ENCODE data around the gene COLGALT1. TPM values are rescaled to one million over a fixed set of nuclear protein-coding genes. Genes with fewer than 3 reads are reported as not detected.

Gene COLGALT1
- total and polyA plus RNA-seq, 2 of the 8 experiments (the other 6 are each of a cell fraction or from before 2014, with no cell fraction given): 44.7 to 58.1 TPM

- H3K9ac ChIP-seq (replicated peaks in 1 of 4; ENCODE audit: extremely low read depth in 1 of 4, low read depth in 3 of 4, low read length in 3 of 4): no peak overlapping the region
- ChIA-PET CTCF (ENCODE audit: partially characterized antibody) (interaction anchor here (0.8 kb wide), 1 partner anchor 27 kb away, joined by 3 read pairs; no protein-coding TSS in a partner anchor), POLR2A (ENCODE audit: partially characterized antibody) (interaction anchor here (2.6 kb wide), 1 partner anchor 13 kb away, joined by 9 read pairs; no protein-coding TSS in a partner anchor)
- no peak overlapping the region for H3K18ac ChIP-seq (ENCODE audit: extremely low read depth, low read length)
- H2AFZ ChIP-seq (ENCODE audit: low read length): no peak overlapping the region
- H3K23me2 ChIP-seq (ENCODE audit: low read depth, low read length): peaks cover 20% of the 10 kb centered on the region; the same call in 1 of the 2 replicates
- H2BK15ac ChIP-seq (ENCODE audit: low read length): no peak overlapping the region
- no peak overlapping the region for H4K8ac ChIP-seq (ENCODE audit: extremely low read depth, insufficient read depth, low read length)
- H3K23ac ChIP-seq (ENCODE audit: insufficient read length): no peak overlapping the region
- no peak overlapping the region for H4K91ac ChIP-seq (replicated peaks; ENCODE audit: insufficient read length, low read length)
- no peaks in the 10 kb centered on the region; the same call in 1 of the 2 replicates for H3K79me1 ChIP-seq (ENCODE audit: low read depth, low read length)
- no peak overlapping the region for H3K4ac ChIP-seq (replicated peaks; ENCODE audit: insufficient read length, low read depth, low read length)
- no peaks in the 10 kb centered on the region for H3K4me1 ChIP-seq (replicated peaks in 1 of 4; ENCODE audit: control insufficient read depth in 3 of 4, insufficient read depth in 4 of 4, low read length in 3 of 4)
- no peaks in the 10 kb centered on the region for H3K79me2 ChIP-seq (ENCODE audit: control insufficient read depth in 1 of 2, insufficient read depth in 2 of 2, low read length in 2 of 2)
- H3K36me3 ChIP-seq (ENCODE audit: control insufficient read depth in 2 of 4, insufficient read depth in 4 of 4, low read length in 3 of 4): peaks cover 0 to 32% (median 27%) of the 10 kb centered on the region in 4 experiments; a peak in 6 of 8 replicates
- no peak overlapping the region for H2BK20ac ChIP-seq (ENCODE audit: low read length)
- WGBS, 2 experiments (ENCODE audit: extremely low coverage in 1 of 2, insufficient coverage in 1 of 2, insufficient read length in 1 of 2, insufficient replicate concordance in 2 of 2, low coverage in 1 of 2, low lambda C conversion rate in 2 of 2, missing lambda C conversion rate in 1 of 2): 95% methylated on average over 9 of the region's 9 CpGs; no CpG with 5 or more reads in 1 of the 2 experiments
- TF ChIP-seq JUND (IDR thresholded peaks at IDR 0.05; ENCODE audit: low read length): no peak
- no peak for TF ChIP-seq SUZ12 (IDR thresholded peaks at IDR 0.05; ENCODE audit: low read length)
- TF ChIP-seq POLR2A (IDR thresholded peaks at IDR 0.05; ENCODE audit: control extremely low read depth in 1 of 2, low read depth in 2 of 2, low read length in 2 of 2): no peak
- TF ChIP-seq TBP (IDR thresholded peaks at IDR 0.05; ENCODE audit: low read depth, low read length): no peak
- TF ChIP-seq USF2 (IDR thresholded peaks at IDR 0.05; ENCODE audit: low read length): no peak
- TF ChIP-seq TAF7 (optimal IDR thresholded peaks at IDR 0.05; ENCODE audit: borderline replicate concordance, low read depth, low read length): no peak
- no peak for TF ChIP-seq BRCA1 (IDR thresholded peaks at IDR 0.05; ENCODE audit: low read depth, low read length)
- no peak for TF ChIP-seq CTCF (IDR thresholded peaks at IDR 0.05; ENCODE audit: control extremely low read depth in 1 of 3, insufficient read depth in 1 of 3, low read depth in 1 of 3, low read length in 3 of 3)
- TF ChIP-seq CEBPB (IDR thresholded peaks at IDR 0.05; ENCODE audit: low read depth, low read length): no peak
- H3K27me3 ChIP-seq (replicated peaks in 1 of 4; ENCODE audit: control insufficient read depth in 3 of 4, extremely low read depth in 1 of 4, insufficient read depth in 3 of 4, low read length in 3 of 4): no peaks in the 10 kb centered on the region
- no peak overlapping the region for H3K4me3 ChIP-seq (ENCODE audit: extremely low read depth in 1 of 4, insufficient read depth in 2 of 4, low read depth in 3 of 4, low read length in 4 of 4)
- no peak overlapping the region for H2BK5ac ChIP-seq (ENCODE audit: low read depth, low read length)
- no peak overlapping the region for H3K14ac ChIP-seq (ENCODE audit: insufficient read length)
- H2AK5ac ChIP-seq (ENCODE audit: low read depth, low read length): no peak overlapping the region
- H2BK12ac ChIP-seq (ENCODE audit: low read depth, low read length): no peak overlapping the region
- H3K56ac ChIP-seq (replicated peaks; ENCODE audit: insufficient read length, low read depth, low read length): no peak overlapping the region
- H3K9me3 ChIP-seq (ENCODE audit: insufficient read depth in 2 of 2, low read depth in 1 of 2, low read length in 1 of 2): no peaks in the 10 kb centered on the region; a peak in 1 of 4 replicates
- no peak overlapping the region for H3K4me2 ChIP-seq (ENCODE audit: insufficient read depth in 1 of 2, low read depth in 2 of 2, low read length in 2 of 2)
- DNase-seq (ENCODE audit: low read depth in 1 of 2, low spot score in 2 of 2) (no peak), FAIRE-seq (no peak)
- no peak overlapping the region for H4K5ac ChIP-seq (ENCODE audit: insufficient read length, low read depth, low read length)
- no peak overlapping the region for H3K27ac ChIP-seq (ENCODE audit: low read depth, low read length)
- H4K20me1 ChIP-seq (replicated peaks in 1 of 2; ENCODE audit: control insufficient read depth in 1 of 2, insufficient read depth in 2 of 2, low read length in 2 of 2): peaks cover 0 to 16% of the 10 kb centered on the region in 2 experiments
- H2BK120ac ChIP-seq (replicated peaks; ENCODE audit: low read depth, low read length): no peak overlapping the region
These were observed 77.1 kb downstream of the COLGALT1 start for GRCh38 chr19:17632577-17632976.
